Right atrium auricular region (tissue), 2 donors: ENCODE measurements around the gene DGKG. TPM values are rescaled to one million over a fixed set of nuclear protein-coding genes. Genes with fewer than 3 reads are reported as not detected.

ENCODE experiments used
- DNase-seq: peaks from one replicate; pipeline ENCODE4 v3.0.0-alpha.2; 2019; ENCODE audit warnings: low spot score
- H3K27ac ChIP-seq, 2 donors: fragments of 200-600 bp; sonication (generic); 1 replicate in 1 of 2; 2 replicates in 1 of 2; pipeline ENCODE4 v1.5.1; 2016 to 2019
- H3K27me3 ChIP-seq, 2 donors: fragments of 200-600 bp; sonication (generic); one replicate each; pipeline versions ENCODE4 v1.5.1 to v1.6.0; 2017 to 2019
- H3K36me3 ChIP-seq: fragments of 200-600 bp; sonication (generic); one replicate; pipeline ENCODE4 v1.5.1; 2016
- H3K4me1 ChIP-seq, 2 donors: fragments of 200-600 bp; sonication (generic); one replicate each; pipeline versions ENCODE4 v1.5.1 to v1.6.0; 2017 to 2019
- H3K4me3 ChIP-seq, 2 donors: fragments of 200-600 bp; sonication (generic); 1 replicate in 1 of 2; 2 replicates in 1 of 2; pipeline ENCODE4 v1.5.1; 2017 to 2019; ENCODE audit warnings: mild to moderate bottlenecking in 1 of 2, moderate library complexity in 1 of 2
- H3K9me3 ChIP-seq, 2 donors: fragments of 200-600 bp; sonication (generic); one replicate each; pipeline ENCODE4 v1.5.1; 2019
- CTCF ChIP-seq, 2 donors: fragments of 200-600 bp; sonication (generic); IDR thresholded peaks; one replicate each; pipeline ENCODE4 v1.5.1; 2019; ENCODE audit warnings: antibody characterized with exemption in 2 of 2
- total RNA-seq, 2 donors: library from RNA; depleted of rRNA; stranded (reverse); fragments of >200 nt; gene quantifications; one replicate each; pipeline ENCODE4 v1.1.0, GENCODE V29; 2016

Gene DGKG
- total RNA-seq, 2 donors from 2014 or later = 25.1 to 27.4 TPM

- no peaks in the 10 kb centered on the region for H3K4me1 ChIP-seq
- TF ChIP-seq CTCF (IDR thresholded peaks at IDR 0.05) = peak; percentile 80 to 92
- H3K36me3 ChIP-seq = peaks cover 4% of the 10 kb centered on the region
Measured at GRCh38 chr3:186259612-186260383, 102.2 kb downstream of the DGKG start.

GRCh38 chr3:186258968-186259367, 103.1 kb downstream of the DGKG start:
- Histone ChIP-seq H3K27me3 (no peaks in the 10 kb centered on the region), H3K9me3 (no peaks in the 10 kb centered on the region), H3K27ac (no peak overlapping the region), H3K4me1 (no peaks in the 10 kb centered on the region), H3K36me3 (no peaks in the 10 kb centered on the region), H3K4me3 (no peak overlapping the region)
- no peak for DNase-seq
- TF ChIP-seq CTCF (IDR thresholded peaks at IDR 0.05) = no peak

More at GRCh38 chr3:186259612-186260383, 102.2 kb downstream of the DGKG start:
- Histone ChIP-seq H3K4me3 (no peak overlapping the region), H3K27me3 (no peaks in the 10 kb centered on the region), H3K9me3 (no peaks in the 10 kb centered on the region), H3K27ac (no peak overlapping the region)
- peak; percentile 63 for DNase-seq

GRCh38 chr3:186257866-186258265, 104.2 kb downstream of the DGKG start:
- no peaks in the 10 kb centered on the region for H3K9me3 ChIP-seq
- TF ChIP-seq CTCF (IDR thresholded peaks at IDR 0.05) = no peak
- no peak for DNase-seq
- H3K27ac ChIP-seq = no peak overlapping the region
- no peaks in the 10 kb centered on the region for H3K27me3 ChIP-seq
- H3K36me3 ChIP-seq = no peaks in the 10 kb centered on the region
- H3K4me3 ChIP-seq = no peak overlapping the region
- no peaks in the 10 kb centered on the region for H3K4me1 ChIP-seq

GRCh38 chr3:186255703-186256331, 106.2 kb downstream of the DGKG start:
- H3K4me3 ChIP-seq = no peak overlapping the region
- H3K9me3 ChIP-seq = no peaks in the 10 kb centered on the region
- H3K27ac ChIP-seq = no peak overlapping the region
- no peak for DNase-seq
- peaks cover 5% of the 10 kb centered on the region for H3K36me3 ChIP-seq
- no peaks in the 10 kb centered on the region for H3K27me3 ChIP-seq
- H3K4me1 ChIP-seq = no peaks in the 10 kb centered on the region
- TF ChIP-seq CTCF (IDR thresholded peaks at IDR 0.05) = no peak

- Histone ChIP-seq H3K36me3 (peaks cover 5% of the 10 kb centered on the region), H3K27ac (no peak overlapping the region), H3K4me1 (no peaks in the 10 kb centered on the region), H3K4me3 (no peak overlapping the region), H3K9me3 (no peaks in the 10 kb centered on the region), H3K27me3 (no peaks in the 10 kb centered on the region)
- no peak for DNase-seq
- no peak for TF ChIP-seq CTCF (IDR thresholded peaks at IDR 0.05)
Measured at GRCh38 chr3:186254676-186255650, 107.1 kb downstream of the DGKG start.
